Measurements from ENCODE around the gene FOXL2.

The FOXL2 gene

DNA sequence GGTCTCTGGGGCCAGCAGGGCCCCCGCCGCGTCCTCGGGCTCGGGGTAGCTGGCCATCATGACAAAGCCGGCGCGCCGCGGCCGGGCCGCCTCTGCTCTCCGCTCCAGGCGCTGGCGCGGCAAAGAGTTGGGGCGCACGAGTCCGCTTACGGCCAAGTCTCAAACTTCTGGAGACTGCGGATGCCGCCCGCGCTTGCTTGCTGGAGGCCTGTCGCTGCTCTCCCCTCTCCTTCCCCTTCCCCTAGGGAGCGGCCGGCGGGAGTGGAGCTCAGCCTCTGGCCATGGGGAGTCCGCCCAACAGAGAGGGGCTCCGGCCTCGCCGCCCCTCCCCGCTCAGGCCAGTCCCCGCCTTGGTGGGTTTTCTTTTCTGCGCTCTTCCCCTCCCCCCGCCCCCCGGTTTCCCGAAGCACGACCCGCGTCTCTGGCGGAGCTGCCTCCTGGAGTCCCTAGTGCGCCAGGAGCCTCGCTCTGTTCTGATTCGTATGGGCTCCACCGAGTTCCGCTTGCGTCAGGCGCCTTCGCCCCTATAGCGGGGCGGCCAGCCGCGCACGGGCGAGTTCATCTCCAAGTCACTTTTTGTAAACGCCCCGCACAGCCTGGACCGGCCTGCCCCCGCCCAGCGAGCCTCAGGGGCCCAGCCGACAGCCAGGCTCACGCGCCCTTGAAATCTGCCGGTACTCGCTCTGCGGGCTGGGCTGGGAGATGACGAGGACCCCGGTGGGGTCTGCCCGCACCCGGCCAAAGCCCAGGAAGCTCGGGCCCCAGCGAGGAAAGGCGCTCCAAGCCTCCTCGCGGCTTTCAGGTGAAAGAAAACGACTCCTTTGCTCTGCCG is at the start of gene FOXL2, which contains the start of gene FOXL2NB:
Gene FOXL2, minus strand, starts transcription at position 475 of the 832 bp plus-strand sequence. Its CDS starts 415 bp downstream, at position 60.
Gene FOXL2NB, plus strand, starts transcription at position 555 of the 832 bp plus-strand sequence. Its CDS starts 148 bp downstream, at position 703.
- no peak for DNase-seq (ENCODE audit: low spot score)

GRCh38 chr3:138995706-138996105 is 48.8 kb upstream of the FOXL2 start:
- DNase-seq (ENCODE audit: low spot score), result no peak

GRCh38 chr3:138987181-138987580 is 40.2 kb upstream of the FOXL2 start:
- no peak for DNase-seq (ENCODE audit: low spot score)

DNA sequence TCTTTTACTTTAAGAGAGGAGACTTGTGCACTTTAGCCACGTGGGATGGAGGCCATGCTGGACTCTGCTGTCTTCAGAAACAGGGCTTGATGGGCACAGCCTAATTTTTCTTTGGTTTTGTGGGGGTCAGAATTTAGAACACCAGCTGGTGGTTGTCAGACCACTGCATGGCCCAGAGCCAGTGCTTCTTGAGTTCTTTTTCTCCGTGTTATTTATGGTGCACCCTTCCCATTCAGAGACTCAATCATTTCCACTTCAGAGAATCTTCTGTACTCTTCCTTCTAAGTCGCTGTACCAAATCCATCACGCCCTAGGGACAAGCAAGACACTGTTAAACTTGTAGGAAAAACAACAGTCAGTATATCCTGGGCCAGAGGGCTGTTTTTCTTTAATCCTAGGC is 39.0 kb upstream of the FOXL2 start:
- no peak for DNase-seq (ENCODE audit: low spot score)

DNA sequence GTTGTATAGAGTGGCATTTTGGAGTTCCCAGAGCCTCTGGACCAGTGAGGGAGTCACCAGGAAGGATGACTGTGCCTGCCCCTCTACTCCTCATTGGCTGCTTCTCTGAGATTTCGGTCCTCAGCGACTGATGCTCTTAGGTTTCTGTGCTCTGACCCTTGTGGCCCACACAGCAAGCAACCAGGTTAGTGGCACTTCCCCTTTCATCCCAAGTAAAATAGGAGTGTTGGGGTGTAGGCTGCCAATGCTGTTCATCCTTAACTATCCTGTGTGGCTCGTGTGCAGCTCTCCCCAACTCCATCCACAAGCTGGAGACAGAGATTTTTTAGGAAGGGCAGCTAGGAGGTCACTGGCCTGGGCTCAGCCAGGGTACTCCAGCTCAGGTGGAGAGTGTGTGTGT is 37.9 kb upstream of the FOXL2 start:
- no peak for DNase-seq (ENCODE audit: low spot score)

DNA sequence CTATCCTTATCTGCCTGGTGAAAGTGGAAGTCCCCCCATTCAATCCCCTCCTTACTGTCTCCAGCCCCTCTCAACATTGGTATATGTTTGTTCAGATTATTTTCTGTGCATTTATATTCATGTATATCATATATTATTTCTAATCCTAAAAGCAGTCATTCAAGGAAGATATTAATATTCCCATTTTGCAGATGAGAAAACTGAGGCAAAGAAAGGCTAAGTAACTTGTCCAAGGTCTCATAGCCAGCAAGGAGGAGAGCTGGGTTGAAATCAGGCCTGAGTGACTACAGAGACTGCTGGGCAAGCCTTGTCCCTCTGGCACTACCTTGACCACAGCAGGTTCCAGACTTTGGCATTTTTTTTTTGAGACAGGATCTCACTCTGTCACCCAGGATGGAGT is 29.1 kb upstream of the FOXL2 start:
- DNase-seq (ENCODE audit: low spot score), result no peak

DNA sequence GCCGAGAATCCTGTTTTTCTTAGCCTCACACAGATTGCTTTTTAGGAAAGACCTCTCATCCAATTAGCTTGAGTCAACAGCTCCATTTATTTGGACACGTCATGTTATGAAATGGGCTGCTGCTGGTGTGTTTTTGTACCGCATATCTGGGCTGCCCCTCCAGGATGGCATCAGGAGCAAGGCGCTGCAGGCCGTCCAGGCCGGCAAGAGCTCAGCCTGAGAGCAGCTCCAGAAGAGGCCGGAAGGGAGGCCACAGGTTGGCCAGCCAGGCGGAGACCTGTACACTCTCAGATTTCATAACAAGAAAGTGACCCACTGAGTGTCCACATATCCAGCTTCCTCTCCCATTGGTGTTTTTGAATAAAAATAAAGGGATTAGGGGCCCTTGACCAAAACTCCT is 28.4 kb upstream of the FOXL2 start:
- DNase-seq (ENCODE audit: low spot score), result no peak

DNA sequence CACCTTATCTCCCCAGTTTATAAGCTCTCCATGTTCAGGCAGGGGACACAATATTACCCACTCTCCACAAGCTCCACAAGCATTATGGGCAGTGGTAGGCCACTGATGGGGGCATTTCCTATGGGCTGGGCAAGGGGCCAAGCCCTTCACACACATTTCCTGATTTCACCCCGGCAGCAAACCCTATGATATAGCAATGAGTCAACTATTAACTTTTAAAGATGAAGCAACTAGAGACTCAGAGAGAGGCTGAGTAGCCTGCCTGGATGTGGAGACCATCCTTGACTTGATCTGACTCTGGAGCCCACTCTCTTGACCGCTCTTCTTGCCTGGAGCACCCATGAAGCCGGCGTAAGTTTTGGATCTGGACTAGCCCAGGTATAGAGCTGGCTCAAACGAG is 27.5 kb upstream of the FOXL2 start:
- no peak for DNase-seq (ENCODE audit: low spot score)

GRCh38 chr3:138972941-138973340 is 26.0 kb upstream of the FOXL2 start:
- DNase-seq (ENCODE audit: low spot score), result no peak

- DNase-seq (ENCODE audit: low spot score), result no peak
Observed at GRCh38 chr3:138971766-138972320, 24.9 kb upstream of the FOXL2 start.

GRCh38 chr3:138964923-138965322 is 18.0 kb upstream of the FOXL2 start:
- no peak for DNase-seq (ENCODE audit: low spot score)

GRCh38 chr3:138964264-138964663 is 17.3 kb upstream of the FOXL2 start:
- no peak for DNase-seq (ENCODE audit: low spot score)

GRCh38 chr3:138962854-138963560 is 16.1 kb upstream of the FOXL2 start:
- DNase-seq (ENCODE audit: low spot score), result no peak

- DNase-seq (ENCODE audit: low spot score), result no peak
Observed at GRCh38 chr3:138960417-138960852, 13.5 kb upstream of the FOXL2 start.

DNA sequence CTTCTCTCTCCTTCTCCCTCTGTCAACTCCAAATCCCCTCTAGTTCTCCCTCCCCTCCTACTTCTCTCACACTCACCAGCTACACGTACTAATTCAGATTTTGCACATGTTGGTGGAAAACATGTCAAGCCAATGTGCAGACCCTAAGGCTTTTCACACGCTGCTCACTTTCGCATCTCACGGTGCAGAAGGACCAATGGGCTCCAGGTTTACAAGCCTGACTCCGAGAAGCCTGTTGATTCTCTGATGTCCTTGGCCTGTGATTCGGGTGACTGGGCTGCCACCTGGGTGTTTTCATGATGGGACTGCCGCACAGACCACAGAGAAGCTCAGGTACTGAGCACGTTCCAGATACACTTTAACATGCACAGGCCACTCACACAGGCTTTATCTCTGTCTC is 3.8 kb upstream of the FOXL2 start:
- no peak for DNase-seq (ENCODE audit: low spot score)

GRCh38 chr3:138950006-138950644 is 3.2 kb upstream of the FOXL2 start:
- DNase-seq (ENCODE audit: low spot score), result peak; percentile 78

- no peak for DNase-seq (ENCODE audit: low spot score)
Observed at GRCh38 chr3:138949445-138950005, 2.6 kb upstream of the FOXL2 start.

DNA sequence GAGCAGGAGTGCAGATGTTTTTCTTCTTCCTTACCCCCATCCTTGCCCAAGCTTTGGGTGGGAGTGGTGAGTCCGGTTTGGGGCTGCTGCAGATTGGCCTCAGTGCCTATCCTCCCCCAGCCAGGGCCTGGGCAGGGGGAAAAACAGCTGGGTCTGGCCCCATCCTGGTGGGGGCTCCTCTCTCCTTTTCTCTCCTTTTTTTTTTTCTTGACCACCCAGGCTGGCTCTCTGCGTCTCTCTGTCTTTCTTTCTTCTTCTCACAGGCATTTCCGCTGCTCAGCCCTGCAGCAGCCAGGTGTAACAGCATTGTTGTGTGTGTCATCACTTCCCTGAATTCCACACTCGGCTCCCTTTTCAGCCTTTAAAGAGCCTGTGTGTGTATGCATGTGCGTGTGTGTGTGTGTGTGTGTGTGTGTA is 2.1 kb upstream of the FOXL2 start:
- DNase-seq (ENCODE audit: low spot score), result no peak

- no peak for DNase-seq (ENCODE audit: low spot score)
Observed at GRCh38 chr3:138948371-138949001, 1.5 kb upstream of the FOXL2 start.

GRCh38 chr3:138947495-138948121 is 671 bp upstream of the FOXL2 start:
- no peak for DNase-seq (ENCODE audit: low spot score)
